HG03196 (cell line): ENCODE data around the gene PBX1.

ENCODE experiments used
- ATAC-seq: cut with Tn5 transposase; IDR thresholded peaks from one replicate; pipeline ENCODE4 v1.9.1; 2021; ENCODE audit not compliant: unreplicated experiment

Gene PBX1

GRCh38 chr1:164667001-164667400 is 108.0 kb downstream of the PBX1 start:
- ATAC-seq, result no peak

- ATAC-seq, result no peak
These were observed 108.6 kb downstream of the PBX1 start for GRCh38 chr1:164667600-164667999.

- ATAC-seq, result no peak
These were observed 109.8 kb downstream of the PBX1 start for GRCh38 chr1:164668491-164669400.

GRCh38 chr1:164670026-164670425 is 111.0 kb downstream of the PBX1 start:
- ATAC-seq, result no peak

- no peak for ATAC-seq
These were observed 111.8 kb downstream of the PBX1 start for GRCh38 chr1:164670786-164671185.

- ATAC-seq, result no peak
These were observed 112.5 kb downstream of the PBX1 start for GRCh38 chr1:164671323-164671965.

- ATAC-seq, result no peak
These were observed 113.1 kb downstream of the PBX1 start for GRCh38 chr1:164671966-164672571.

- ATAC-seq, result no peak
These were observed 113.6 kb downstream of the PBX1 start for GRCh38 chr1:164672588-164672987.

GRCh38 chr1:164673584-164674214 is 114.7 kb downstream of the PBX1 start:
- ATAC-seq, result no peak

GRCh38 chr1:164675342-164675904 is 116.4 kb downstream of the PBX1 start:
- no peak for ATAC-seq

- ATAC-seq, result no peak
These were observed 119.2 kb downstream of the PBX1 start for GRCh38 chr1:164678136-164678700.

GRCh38 chr1:164682570-164682969 is 123.6 kb downstream of the PBX1 start:
- no peak for ATAC-seq

GRCh38 chr1:164683235-164683634 is 124.3 kb downstream of the PBX1 start:
- ATAC-seq, result no peak

- ATAC-seq, result no peak
These were observed 126.5 kb downstream of the PBX1 start for GRCh38 chr1:164685266-164686035.

GRCh38 chr1:164687777-164688176 is 128.8 kb downstream of the PBX1 start:
- ATAC-seq, result no peak

GRCh38 chr1:164688791-164689190 is 129.8 kb downstream of the PBX1 start:
- no peak for ATAC-seq

GRCh38 chr1:164689672-164690511 is 130.9 kb downstream of the PBX1 start:
- ATAC-seq, result no peak

GRCh38 chr1:164692420-164692819 is 133.4 kb downstream of the PBX1 start:
- no peak for ATAC-seq
